Aorta (tissue), 5 donors: ENCODE measurements around the gene SLX4IP. TPM values are rescaled to one million over a fixed set of nuclear protein-coding genes. Genes with fewer than 3 reads are reported as not detected.
A peak's percentile ranks its signal among the peaks of the same experiment; 100 is the strongest.

ENCODE experiments used
- ATAC-seq: fragments of 200-7000 bp; cut with Tn5 transposase; one replicate; pipeline ENCODE4 v1.9.1; 2022; ENCODE audit warnings: moderate library complexity; ENCODE audit not compliant: low FRiP score
- DNase-seq, 2 donors: peaks; one replicate each; pipeline ENCODE4 v3.0.0-alpha.2; 2020
- H3K27ac ChIP-seq, 2 donors: one replicate each; pipeline ENCODE4 v1.5.1; 2013; ENCODE audit warnings: low read length in 2 of 2, mild to moderate bottlenecking in 2 of 2, moderate library complexity in 2 of 2, control low read depth in 1 of 2, inconsistent platforms in 1 of 2, low read depth in 1 of 2
- H3K27me3 ChIP-seq, 2 donors: one replicate each; pipeline ENCODE4 v1.6.1; 2013; ENCODE audit warnings: control low read depth in 1 of 2, low read length in 1 of 2, mild to moderate bottlenecking in 1 of 2, moderate library complexity in 1 of 2; ENCODE audit not compliant: insufficient read depth in 2 of 2, control insufficient read depth in 1 of 2
- H3K36me3 ChIP-seq, 2 donors: one replicate each; pipeline ENCODE4 v1.6.1; 2013; ENCODE audit warnings: control low read depth in 1 of 2, low read length in 1 of 2, mild to moderate bottlenecking in 1 of 2; ENCODE audit not compliant: insufficient read depth in 2 of 2, control insufficient read depth in 1 of 2
- H3K4me1 ChIP-seq, 2 donors: one replicate each; pipeline ENCODE4 v1.6.1; 2013; ENCODE audit warnings: low read length in 2 of 2, control low read depth in 1 of 2, mild to moderate bottlenecking in 1 of 2, moderate library complexity in 1 of 2; ENCODE audit not compliant: insufficient read depth in 2 of 2, control insufficient read depth in 1 of 2
- H3K4me3 ChIP-seq, 2 donors: one replicate each; pipeline ENCODE4 v1.5.1; 2013; ENCODE audit warnings: low read length in 2 of 2, control low read depth in 1 of 2, mild to moderate bottlenecking in 1 of 2
- H3K9me3 ChIP-seq: one replicate; pipeline ENCODE4 v1.6.1; 2013; ENCODE audit warnings: mild to moderate bottlenecking, low read length; ENCODE audit not compliant: control insufficient read depth
- WGBS, 2 donors: extraction: QIAGEN DNeasy Blood & Tissue Kit; methylation state at CpG; one replicate each; pipeline ENCODE4 v1.1.7; 2013; 5-methylcytosine and 5-hydroxymethylcytosine counted together
- intact Hi-C, 2 donors: fragments of 100-400 bp; cut with DNase I; formaldehyde crosslinking; loops; one replicate each; pipeline versions ENCODE4 v1.14.2 to v1.15.0; 2022
- polyA plus RNA-seq, 2 donors: library from polyadenylated mRNA; stranded (reverse); fragments of 200-250 nt; gene quantifications; one replicate each; pipeline ENCODE4 v1.2.3, GENCODE V29; 2013
- total RNA-seq, 2 donors: library from RNA; stranded (reverse); fragmentation: NEBNext Ultra II Directional; extraction: Animal tissue kit (Norgen Biotek cat#: 25700); gene quantifications; one replicate each; pipeline ENCODE4 v1.2.1, GENCODE V29; 2021
- donor health status: healthy with polysubstance abuse.
- donor health status: Bipolar disorder and iron deficiency.
- donor health status: DM: no; HTN: no; CAD: no.
- donor health status: DM: no; HTN: no; CAD: no.
- donor health status: DM: yes; HTN: yes; CAD: no.

Gene SLX4IP
- total and polyA plus RNA-seq, 4 donors = 1.4 to 5.6 (median 3.3) TPM

DNA sequence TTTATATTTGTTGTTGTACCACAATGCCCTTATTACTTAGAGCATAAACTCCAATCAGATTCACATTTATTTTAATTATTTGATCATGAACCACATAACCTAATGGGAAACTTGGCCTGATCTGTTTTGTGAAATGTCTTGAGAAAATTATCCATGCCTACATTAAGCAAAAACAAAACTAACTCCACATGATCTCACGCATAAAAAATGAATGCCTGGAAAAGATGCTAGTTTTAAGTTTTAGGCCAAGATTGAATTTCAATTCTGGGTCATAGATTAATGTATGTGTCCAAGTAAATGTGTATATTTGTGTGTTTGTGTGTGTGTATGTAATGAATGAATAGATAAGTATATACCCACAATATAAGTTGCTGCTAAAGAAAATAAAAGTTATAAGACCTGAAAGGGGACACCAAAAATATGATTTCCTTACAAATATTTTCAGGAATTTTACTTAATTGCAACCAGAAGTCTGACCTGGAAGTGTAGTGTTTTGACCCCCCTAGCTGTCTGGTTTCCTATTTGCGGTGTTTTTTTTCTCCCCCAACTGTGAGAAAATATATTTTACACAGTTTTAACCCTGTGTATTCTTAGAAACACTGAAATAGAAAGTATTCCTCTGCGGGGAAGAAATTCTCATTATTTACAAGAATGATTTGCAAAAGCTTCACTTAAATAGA lies 141.4 kb downstream of the SLX4IP start:
- DNase-seq (no peak), ATAC-seq (no peak)
- intact Hi-C loops = no loop called here
- Histone ChIP-seq H3K4me3 (no peak overlapping the region), H3K27me3 (no peaks in the 10 kb centered on the region), H3K4me1 (peaks cover 0 to 4% of the 10 kb centered on the region in 2 donors), H3K27ac (no peak overlapping the region), H3K36me3 (no peaks in the 10 kb centered on the region), H3K9me3 (no peaks in the 10 kb centered on the region)
- WGBS, 2 donors = 17 to 20% methylated on average over 3 of the region's 3 CpGs

- 86 to 88% methylated on average over 3 of the region's 3 CpGs for WGBS, 2 donors
- Histone ChIP-seq H3K4me1 (peaks cover 0 to 4% of the 10 kb centered on the region in 2 donors), H3K4me3 (no peak overlapping the region), H3K27ac (peak overlapping the region; percentile 8 to 67), H3K36me3 (no peaks in the 10 kb centered on the region), H3K9me3 (no peaks in the 10 kb centered on the region), H3K27me3 (no peaks in the 10 kb centered on the region)
- intact Hi-C loops = no loop called here
- DNase-seq = no peak
- ATAC-seq = no peak
Measured at GRCh38 chr20:10577648-10578047, 142.5 kb downstream of the SLX4IP start.

GRCh38 chr20:10578607-10579006 lies 143.5 kb downstream of the SLX4IP start:
- peaks cover 0 to 1% of the 10 kb centered on the region in 2 donors for H3K4me1 ChIP-seq
- intact Hi-C loops = no loop called here

GRCh38 chr20:10579942-10580341 lies 144.8 kb downstream of the SLX4IP start:
- H3K36me3 ChIP-seq = no peaks in the 10 kb centered on the region
- peaks cover 1 to 3% of the 10 kb centered on the region in 2 donors for H3K4me1 ChIP-seq
- H3K9me3 ChIP-seq = no peaks in the 10 kb centered on the region
- ATAC-seq = no peak
- H3K27me3 ChIP-seq = no peaks in the 10 kb centered on the region
- H3K27ac ChIP-seq = no peak overlapping the region
- H3K4me3 ChIP-seq = no peak overlapping the region
- WGBS, 2 donors = 93 to 95% methylated on average over 1 of the region's 1 CpG
- intact Hi-C loops = no loop called here
- DNase-seq = no peak

More at GRCh38 chr20:10578607-10579006, 143.5 kb downstream of the SLX4IP start:
- WGBS, 2 donors = 46 to 47% methylated on average over 2 of the region's 2 CpGs
- Histone ChIP-seq H3K9me3 (no peaks in the 10 kb centered on the region), H3K27ac (no peak overlapping the region), H3K36me3 (no peaks in the 10 kb centered on the region), H3K27me3 (no peaks in the 10 kb centered on the region), H3K4me3 (no peak overlapping the region)
- ATAC-seq = no peak
- DNase-seq = no peak

GRCh38 chr20:10580700-10581099 lies 145.6 kb downstream of the SLX4IP start:
- no peak for DNase-seq
- no peaks in the 10 kb centered on the region for H3K36me3 ChIP-seq
- H3K9me3 ChIP-seq = no peaks in the 10 kb centered on the region
- peak overlapping the region in 1 of 2 donors; percentile 76 for H3K27ac ChIP-seq
- intact Hi-C loops = no loop called here
- ATAC-seq = no peak
- no peak overlapping the region for H3K4me3 ChIP-seq
- no peaks in the 10 kb centered on the region for H3K27me3 ChIP-seq
- 87 to 93% methylated on average over 2 of the region's 2 CpGs for WGBS, 2 donors
- H3K4me1 ChIP-seq = peaks cover 1 to 3% of the 10 kb centered on the region in 2 donors

DNA sequence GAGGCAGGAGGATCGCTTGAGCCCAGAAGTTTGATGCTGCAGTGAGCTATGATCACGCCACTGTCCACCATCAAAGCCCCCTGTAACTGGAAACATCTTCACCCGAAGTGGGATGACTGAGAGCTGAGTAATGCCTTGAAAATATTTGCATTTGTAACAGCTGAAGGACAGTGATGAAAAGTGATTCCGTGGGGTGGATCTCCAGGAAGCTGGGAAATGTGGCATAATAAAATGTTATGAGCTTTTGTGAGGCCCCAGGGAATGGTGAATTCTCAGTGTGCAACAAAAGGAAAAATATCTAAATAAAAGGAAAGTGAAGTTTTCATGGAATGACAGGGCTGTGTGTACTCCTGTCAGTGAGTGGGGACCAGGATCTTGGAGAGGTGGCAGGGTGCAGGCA lies 146.7 kb downstream of the SLX4IP start:
- DNase-seq (no peak), ATAC-seq (no peak)
- intact Hi-C loops = no loop called here
- Histone ChIP-seq H3K27ac (no peak overlapping the region), H3K9me3 (no peaks in the 10 kb centered on the region), H3K27me3 (no peaks in the 10 kb centered on the region), H3K4me1 (peaks cover 1 to 5% of the 10 kb centered on the region in 2 donors), H3K4me3 (no peak overlapping the region), H3K36me3 (no peaks in the 10 kb centered on the region)
- 56 to 58% methylated on average over 4 of the region's 4 CpGs for WGBS, 2 donors

DNA sequence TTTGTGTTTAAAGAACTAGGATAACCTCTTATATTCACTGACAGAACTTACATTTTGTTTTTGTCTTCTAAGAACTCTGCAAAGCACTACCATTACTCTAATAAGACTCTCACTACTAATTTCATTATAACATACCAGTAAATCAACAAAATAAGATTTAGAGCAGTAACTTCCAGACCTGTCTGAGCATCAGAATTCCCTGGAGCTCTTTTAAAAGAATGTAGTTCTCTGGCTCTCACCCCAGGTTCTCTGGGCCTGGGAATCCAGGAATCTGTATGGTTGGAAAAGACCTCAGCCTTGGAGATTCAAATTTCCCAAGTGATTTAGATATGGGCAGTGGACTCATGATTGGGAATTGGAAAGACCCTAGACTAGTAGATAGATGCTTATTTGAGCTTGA lies 149.3 kb downstream of the SLX4IP start:
- ATAC-seq = no peak
- no peaks in the 10 kb centered on the region for H3K36me3 ChIP-seq
- no peak for DNase-seq
- H3K4me1 ChIP-seq = peaks cover 3 to 5% of the 10 kb centered on the region in 2 donors
- H3K4me3 ChIP-seq = no peak overlapping the region
- H3K27me3 ChIP-seq = no peaks in the 10 kb centered on the region
- no peak overlapping the region for H3K27ac ChIP-seq
- H3K9me3 ChIP-seq = no peaks in the 10 kb centered on the region
- intact Hi-C loops = no loop called here

GRCh38 chr20:10585308-10585707 lies 150.2 kb downstream of the SLX4IP start:
- intact Hi-C loops = no loop called here
- Histone ChIP-seq H3K36me3 (no peaks in the 10 kb centered on the region), H3K27ac (peak overlapping the region in 1 of 2 donors; percentile 48), H3K27me3 (no peaks in the 10 kb centered on the region), H3K9me3 (no peaks in the 10 kb centered on the region), H3K4me1 (peaks cover 3 to 5% of the 10 kb centered on the region in 2 donors), H3K4me3 (no peak overlapping the region)
- ATAC-seq (no peak), DNase-seq (no peak)
- WGBS, 2 donors = 97 to 100% methylated on average over 3 of the region's 3 CpGs

GRCh38 chr20:10586296-10586695 lies 151.2 kb downstream of the SLX4IP start:
- no peak overlapping the region for H3K27ac ChIP-seq
- ATAC-seq = no peak
- intact Hi-C loops = no loop called here

More at GRCh38 chr20:10586296-10586695, 151.2 kb downstream of the SLX4IP start:
- no peak overlapping the region for H3K4me3 ChIP-seq
- H3K4me1 ChIP-seq = peaks cover 9% of the 10 kb centered on the region in 2 donors
- 8 to 11% methylated on average over 4 of the region's 4 CpGs for WGBS, 2 donors
- no peaks in the 10 kb centered on the region for H3K27me3 ChIP-seq
- no peaks in the 10 kb centered on the region for H3K36me3 ChIP-seq
- no peak for DNase-seq
- H3K9me3 ChIP-seq = no peaks in the 10 kb centered on the region
